Activated effector memory CD4-positive, alpha-beta T cell treated with anti-CD3 and anti-CD28 coated beads, Interleukin-2, amount 50 U/mL, for 16 hours (primary cell): ENCODE results near the gene TSPAN31.

ENCODE experiments used
- DNase-seq: peaks from one replicate; pipeline ENCODE4 v3.0.0-alpha.2; 2020

The TSPAN31 gene

DNA sequence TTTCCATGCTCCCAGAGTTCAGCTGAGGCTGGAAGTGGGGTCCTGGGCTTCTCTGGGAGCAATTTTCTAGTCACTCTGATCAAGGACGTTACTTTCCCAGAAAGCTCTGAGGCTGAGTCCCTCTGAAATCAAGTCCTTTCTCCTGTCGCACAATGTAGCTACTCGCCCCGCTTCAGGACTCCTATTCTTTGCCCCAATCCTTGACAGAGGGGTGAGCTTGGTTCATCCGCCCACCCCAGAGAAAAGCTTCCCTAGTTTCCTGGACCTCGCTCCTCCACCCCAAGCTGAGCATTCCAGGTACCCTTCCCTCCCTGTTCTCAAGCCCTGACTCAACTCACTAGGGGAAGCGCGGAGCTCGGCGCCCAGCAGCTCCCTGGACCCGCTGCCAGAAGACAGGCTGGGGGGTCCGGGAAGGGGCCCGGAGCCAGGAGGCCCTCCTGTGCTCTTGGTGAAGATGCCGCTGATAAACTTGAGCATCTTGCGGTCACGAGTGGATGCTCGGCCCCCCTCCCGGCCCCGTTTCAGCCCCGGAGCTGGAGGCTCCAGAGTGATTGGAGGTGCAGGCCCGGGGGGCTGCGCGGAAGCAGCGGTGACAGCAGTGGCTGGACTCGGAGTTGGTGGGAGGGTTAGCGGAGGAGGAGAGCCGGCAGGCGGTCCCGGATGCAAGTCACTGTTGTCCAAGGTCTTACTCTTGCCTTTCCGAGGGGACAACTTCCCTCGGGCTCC lies 7.9 kb upstream of the TSPAN31 start:
- no peak for DNase-seq

DNA sequence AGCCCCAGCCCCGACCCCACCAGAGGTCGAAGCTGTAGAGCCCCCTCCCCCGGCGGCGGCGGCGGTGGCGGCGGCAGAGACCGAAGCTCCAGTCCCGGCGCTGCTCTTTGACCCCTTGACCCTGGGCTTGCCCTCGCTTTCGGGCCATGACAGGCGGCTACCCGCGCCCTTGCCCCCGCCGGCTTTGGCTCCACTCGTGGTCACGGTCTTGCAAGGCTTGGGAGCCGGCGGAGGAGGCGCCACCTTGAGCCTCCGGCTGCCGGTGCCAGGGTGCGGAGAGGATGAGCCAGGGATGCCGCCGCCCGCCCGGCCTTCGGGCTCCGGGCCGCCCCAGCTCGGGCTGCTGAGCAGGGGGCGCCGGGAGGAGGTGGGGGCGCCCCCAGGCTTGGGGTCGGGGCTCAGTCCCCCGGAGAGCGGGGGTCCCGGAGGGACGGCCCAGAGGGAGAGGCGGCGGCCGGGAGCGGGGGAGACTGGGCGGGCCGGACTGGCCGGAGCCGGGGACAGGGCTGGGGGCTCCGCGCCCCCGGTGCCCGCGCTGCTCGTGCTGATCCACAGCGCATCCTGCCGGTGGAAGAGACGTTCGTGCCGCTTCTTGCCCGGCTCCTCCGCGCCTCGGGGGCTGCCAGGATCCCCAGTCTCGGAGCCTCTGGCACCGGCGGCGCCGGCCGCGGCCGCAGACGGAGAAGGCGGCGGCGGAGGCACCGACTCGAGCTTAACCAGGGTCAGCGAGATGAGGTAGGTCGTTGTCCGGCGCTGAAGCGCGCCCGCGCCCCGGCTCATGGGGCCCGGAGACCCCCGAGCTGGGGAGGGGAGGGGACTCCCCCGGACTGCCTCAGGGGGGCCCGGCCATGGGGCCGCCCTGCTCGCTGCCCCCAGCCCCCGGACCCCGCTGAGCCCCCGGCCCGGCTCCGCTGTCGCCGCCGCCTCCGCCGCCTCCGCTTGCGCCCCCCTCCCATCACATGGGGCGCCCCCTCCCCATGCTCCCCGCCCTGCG lies 7.1 kb upstream of the TSPAN31 start:
- DNase-seq: no peak

DNA sequence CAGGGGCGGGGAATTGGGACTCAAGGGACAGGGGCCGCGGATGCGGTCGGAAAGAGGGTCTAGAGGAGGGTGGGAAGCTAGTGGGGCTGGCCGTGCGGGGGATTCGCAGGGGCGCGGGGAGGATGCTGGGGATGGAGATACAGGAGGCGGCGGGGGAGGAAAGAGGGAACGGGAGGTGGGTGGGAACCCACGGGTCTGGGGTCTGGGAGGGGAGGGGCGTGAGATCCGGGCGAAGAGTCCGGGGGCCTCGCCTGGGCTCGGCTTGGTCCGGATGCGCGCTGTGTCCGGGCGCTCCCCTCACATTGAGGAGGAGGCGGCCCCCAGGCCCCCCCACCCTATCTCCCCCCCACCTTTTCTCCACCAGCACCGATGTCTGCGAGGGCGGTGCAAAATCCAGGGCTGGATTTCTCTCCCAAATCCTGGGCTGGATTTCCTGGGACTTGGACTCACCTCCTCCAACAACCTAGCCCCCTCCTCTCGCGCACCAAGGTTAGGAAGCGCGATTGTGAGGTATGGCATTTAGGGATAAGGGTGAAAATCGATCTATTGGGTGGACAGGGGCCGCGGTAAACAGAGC lies 6.1 kb upstream of the TSPAN31 start, which contains the start of gene AGAP2:
AGAP2 (minus strand) TSS at position 82 of the 577 bp plus-strand sequence. CDS start 496 bp downstream, outside the sequence.
- DNase-seq: no peak

DNA sequence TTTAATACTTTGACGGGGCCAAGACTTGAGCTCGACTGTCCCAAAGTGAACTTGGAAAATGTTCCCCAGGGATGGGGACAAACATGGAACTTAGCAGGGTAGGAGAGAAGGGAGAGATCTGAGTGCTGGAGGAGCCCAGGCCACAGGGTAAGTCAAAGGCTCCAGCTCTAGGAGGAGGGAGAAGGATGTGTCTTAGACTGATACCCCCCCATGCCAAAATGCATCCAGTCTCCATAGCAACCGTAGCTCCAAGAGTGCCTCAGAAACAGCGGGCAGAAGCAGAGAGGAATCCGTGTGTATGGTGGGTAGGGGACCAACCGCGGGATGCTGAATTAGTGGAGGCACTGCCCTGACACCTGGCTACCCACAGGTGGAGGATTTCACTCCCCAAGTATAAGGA lies 5.5 kb upstream of the TSPAN31 start:
- DNase-seq: no peak

DNA sequence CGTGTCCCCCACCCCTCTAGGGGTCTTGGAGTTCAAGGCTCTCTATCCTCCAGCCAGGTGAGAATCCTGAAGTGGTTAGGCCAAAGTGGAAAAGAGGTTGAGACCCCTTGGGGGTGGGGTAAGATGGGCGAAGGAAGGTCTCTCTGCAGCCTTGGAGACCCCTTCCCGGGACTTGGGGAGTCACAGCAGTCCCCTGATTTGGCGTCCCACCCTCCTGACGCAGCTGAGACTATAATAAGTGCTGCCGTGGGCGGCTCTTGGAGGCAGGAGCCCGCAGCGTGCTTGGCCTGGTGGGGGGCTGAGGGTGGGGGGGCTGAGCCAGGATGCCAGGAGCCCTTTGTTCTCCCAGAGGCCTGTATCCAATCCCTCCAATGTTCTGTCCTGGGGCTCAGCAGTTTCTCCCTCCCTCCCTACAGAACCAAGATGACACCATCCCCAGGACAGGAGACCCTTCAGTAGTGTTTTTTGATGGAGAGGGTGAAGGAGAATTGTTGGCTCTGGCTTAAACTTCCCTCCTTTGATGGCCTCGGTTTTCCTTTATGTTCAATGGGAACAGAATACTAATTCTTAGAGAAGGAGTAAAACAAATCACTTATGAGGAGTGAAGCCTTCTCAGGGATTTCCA lies 4.8 kb upstream of the TSPAN31 start:
- no peak for DNase-seq

DNA sequence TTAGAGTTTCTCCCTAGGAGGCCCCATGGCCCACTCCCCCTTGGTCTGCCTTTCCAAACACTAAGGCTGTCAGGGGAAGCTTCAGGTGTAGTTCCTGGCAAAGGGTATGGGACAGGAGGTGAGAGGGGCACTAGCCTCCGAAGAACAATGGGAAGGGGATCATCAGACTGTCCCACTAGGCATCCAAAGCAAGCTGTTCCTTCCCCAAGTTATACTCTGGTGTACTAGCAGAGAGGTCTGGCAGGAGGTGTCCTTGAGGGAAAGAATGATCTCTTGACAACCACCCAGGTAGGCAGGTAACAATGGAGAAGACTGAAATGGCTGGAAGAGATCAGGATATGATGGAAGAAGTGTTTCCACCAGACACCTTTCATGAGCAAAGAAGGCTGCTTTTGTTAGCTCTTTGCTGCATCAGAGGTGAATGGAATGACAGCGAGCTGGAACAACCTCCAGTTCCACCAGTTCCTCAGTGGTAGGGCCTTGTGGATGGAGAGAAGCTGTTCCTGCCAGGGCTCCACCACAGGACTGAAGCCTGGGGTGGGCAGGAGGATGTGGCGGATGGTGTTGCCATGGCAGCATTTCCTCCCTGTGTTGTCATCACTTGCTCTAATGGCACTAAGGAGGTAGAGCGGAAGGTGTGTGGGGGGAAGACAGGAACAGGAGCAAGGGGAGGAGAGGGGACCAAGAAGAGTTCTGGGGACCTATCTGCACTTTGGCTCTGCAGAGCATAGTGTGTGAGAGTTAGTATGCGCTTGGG lies 4.0 kb upstream of the TSPAN31 start:
- peak; percentile 92 for DNase-seq

DNA sequence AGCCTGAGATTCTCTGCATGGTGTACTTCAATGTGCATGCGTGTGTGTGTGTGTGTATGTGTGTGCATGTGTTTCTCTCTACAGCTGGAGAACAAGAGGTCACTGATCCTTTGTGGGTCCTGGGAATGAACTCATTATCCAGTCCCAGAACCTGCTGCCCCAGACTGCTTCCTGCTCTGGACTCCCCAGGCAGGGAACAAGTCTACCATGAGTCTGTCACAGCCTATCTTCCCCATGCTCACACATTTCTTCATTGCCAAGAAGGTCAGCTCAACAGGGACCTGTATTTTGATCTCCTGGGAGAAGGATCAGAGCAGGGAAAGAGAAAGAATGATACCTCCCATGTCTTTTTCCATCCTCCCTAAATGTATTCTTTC lies 3.4 kb upstream of the TSPAN31 start:
- no peak for DNase-seq

DNA sequence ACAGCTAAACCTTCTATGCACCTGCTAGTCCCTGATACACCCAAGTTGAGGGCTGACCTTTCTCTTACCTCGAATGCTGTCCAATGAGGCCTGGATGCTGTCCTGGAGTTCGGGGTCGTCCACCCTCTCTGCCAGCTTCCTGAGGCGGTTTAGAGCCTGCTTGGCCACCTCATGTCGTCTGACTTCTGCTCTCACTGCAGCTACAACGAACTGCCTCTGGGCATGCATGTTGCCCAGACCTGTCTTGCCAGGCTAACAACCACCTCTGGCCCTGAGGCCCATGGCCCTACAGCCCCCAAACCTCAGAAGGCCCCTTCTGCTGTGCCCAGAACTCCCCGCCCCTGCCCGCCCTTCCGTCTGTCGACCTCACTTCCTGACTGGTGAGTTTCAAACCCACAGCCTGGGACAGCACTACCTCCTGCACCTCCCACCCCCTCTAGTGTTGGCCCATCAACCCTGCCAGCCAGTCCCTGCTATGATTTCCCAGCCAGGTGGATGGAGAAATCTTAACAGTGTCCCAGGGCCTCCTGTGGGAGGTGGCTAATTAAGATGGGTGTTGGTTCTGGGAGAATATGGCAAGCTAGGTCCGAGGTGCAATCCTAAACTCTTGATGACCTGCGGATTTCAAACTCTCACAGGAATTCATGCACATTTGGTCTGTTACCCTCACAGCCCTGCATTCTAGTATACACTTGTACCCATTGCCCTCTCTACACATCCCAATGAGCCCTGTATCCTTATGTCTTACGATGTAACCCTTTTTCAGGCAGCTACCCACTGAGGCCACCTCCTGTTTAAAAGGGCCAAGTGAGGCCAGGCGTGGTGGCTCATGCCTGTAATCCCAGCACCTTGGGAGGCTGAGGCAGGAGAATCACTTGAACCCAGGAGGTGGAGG lies 2.7 kb upstream of the TSPAN31 start:
- DNase-seq: peak; percentile 91

DNA sequence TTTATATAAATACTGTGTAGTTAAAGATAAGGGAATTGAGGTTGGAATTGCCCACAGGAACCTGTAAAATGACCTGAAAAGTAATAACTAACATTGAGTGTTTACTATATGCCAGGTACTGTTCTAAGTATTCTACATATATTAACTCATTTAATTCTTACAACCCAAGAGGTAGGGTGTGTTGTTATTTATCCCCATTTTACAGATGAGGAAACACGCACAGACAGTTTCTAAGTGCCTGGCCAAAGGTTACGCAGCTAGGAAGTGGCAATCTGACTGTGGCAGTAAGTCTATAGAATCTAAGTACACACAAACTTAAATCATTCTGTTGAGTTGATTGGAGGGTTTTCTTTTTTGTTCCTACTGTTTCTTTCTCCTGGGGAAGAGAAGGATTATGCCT lies 1.1 kb upstream of the TSPAN31 start:
- DNase-seq: no peak

DNA sequence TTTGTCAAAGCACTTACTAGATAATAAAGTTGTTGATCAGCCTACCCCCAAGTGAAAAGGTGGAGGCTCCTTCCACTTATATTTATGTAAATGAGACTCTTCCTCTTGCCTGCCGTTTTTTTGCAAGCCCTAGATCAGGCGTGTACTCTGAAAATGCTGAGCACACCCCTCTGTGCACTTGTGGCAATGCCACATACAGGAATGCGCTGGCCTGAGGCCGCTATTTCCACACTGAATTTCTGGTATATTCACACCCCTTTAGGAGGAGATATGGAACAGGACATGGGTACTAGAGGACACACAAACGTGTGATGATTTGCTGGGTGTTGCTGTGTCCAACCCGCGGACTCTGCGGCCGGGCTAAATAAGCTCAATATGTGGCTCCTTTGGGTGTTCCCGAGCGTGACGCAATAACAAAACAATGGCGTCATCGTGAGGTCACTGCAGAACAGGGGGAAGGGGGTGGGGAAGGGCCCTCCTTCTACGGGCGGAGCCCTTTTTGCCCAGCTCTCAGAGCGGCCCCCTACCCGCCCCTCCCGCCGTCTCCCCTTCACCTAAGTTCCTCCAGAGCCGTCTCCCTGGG lies 554 bp upstream of the TSPAN31 start:
- peak; percentile 88 for DNase-seq

DNA sequence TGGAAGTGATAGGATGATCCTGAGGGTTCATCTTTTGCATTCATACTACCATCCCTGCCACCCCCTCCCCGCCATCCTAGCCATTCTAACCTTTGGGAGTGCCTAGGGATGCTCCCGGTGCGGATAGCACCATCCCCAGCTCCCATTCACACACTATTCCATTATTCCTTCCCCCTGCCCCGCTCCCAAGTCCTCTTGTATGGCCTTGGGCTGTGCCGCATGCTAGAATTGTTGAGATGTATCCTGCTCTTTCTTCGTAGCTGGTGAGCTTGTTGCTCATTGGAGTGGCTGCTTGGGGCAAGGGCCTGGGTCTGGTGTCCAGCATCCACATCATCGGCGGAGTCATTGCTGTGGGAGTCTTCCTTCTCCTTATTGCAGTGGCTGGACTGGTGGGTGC lies 644 bp downstream of the TSPAN31 start:
- no peak for DNase-seq

DNA sequence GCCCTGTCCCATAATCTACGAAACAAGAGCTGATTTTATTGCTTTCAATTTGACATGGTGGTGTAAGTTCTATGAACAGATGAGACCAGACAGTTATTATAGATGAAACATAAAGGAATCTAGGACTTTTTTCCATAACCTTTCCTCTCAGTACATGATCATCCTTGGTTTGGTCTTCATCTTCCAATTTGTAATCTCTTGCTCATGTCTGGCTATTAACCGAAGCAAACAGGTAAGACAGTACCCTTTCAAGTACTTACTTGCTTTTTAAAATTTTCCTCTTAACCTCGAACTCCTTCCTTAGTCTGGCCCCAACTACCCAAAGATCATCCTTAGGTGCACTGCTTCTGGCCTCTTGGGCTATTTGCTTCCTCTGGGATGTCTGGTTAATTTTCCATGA lies 1.2 kb downstream of the TSPAN31 start:
- no peak for DNase-seq

DNA sequence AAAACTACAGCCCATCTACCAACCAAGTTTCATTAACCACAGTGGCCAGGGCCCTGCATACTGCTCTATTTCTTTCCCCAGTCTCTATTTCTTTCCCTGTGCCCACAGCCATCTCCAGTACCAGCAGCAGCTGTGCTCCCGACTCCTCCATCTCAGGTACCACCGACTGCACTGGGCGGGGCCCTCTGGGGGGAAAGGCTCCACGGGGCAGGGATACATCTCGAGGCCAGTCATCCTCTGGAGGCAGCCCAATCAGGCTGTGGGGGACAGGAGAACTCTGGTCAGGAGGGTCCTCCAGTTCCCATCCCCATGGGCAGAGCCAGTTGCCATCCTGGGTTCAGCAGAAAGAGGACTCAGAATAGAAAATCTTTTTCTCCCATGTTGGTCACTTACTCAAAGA lies 4.2 kb downstream of the TSPAN31 start:
- no peak for DNase-seq

DNA sequence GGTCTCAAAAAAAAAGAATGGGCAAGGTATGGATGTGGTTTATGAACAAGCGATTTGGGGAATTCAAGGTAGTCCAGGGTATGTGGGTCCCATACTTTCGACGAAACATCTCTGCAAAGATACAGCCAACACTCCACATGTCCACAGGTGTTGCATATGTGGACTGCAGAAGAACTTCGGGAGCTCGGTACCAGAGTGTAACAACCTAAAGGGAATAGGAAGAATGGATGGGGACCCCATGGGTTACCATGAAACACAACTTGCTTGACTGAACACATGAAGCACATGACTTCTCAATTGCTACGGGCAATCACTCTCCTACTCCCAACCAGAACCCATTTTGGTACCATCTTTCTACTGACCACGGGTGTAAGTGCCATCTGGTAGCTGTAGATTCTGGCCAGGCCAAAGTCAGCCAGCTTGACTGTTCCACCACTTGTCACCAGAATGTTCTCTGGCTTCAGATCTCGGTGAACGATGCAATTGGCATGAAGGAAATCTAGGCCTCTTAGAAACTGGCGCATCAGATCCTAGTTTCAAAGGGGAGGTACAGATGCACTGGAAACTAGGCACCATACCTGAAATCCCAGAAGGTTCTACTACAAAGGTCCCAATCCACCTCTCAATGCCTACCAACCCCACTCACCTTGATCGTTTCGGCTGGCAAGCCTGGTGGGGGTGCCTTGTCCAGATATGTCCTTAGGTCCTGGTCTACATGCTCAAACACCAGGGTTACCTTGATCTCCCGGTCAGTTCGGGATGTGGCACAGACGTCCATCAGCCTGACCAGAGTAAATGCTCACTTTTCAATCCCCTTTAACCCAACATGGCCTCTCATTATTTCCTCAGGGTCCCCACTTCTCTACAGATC lies 6.0 kb downstream of the TSPAN31 start:
- DNase-seq: no peak

DNA sequence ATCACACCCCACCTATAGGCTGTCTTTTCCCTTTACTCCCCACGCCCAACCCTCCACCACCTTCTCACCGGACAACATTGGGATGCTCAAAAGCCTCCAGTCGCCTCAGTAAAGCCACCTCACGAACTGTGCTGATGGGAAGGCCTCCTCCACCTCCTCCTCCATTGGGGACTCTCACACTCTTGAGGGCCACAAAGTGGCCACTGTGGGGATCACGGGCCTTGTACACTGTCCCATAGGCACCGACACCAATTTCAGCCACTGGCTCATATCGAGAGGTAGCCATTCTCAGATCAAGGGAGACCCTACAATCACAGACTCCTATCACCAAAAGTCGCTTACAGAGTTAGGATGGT lies 6.6 kb downstream of the TSPAN31 start:
- DNase-seq: no peak

DNA sequence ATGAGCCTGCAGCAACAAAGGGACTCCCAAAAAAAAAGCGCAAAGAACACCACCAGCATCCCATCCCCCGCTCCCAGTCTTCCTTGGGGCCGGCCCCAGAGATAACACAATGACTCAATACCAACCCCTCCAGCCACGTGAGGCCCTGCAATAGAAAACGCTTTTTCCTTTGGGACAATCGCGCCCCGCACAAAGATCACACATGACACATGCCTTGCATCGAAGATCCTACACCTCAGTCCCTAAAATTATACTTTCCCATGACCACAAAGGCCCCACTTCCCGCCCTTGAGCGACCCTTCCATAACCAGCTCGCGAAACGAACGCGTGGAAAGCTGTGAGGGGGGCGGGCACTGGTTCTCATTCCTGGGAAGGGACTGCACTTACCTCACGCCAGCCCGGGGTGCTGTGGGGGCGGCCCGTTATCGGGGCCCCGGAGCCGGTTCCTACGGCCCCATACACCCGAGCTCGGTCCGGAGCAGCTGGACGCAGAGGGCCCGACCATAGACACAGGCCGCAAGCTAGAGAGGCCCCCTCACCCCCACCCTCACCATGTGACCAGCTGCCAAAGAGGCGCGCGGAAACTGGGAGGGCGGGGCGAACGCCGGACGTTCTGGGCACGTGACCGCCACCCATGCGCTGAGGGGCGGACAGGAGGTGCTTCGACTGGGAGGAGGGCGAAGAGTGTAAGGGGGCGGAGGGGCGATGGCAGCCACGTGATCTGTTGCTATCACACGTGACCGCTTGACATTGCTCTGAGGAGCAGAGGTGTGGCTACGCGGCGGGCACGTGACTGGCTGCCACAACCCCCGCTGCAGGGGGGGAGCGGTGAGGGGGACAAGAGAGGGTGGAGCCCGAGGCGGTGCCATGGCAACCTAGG lies 7.2 kb downstream of the TSPAN31 start, which contains the start of gene CDK4:
CDK4 (minus strand) TSS at position 523 of the 880 bp plus-strand sequence. CDS start 593 bp downstream, outside the sequence.
- peak; percentile 99 for DNase-seq

DNA sequence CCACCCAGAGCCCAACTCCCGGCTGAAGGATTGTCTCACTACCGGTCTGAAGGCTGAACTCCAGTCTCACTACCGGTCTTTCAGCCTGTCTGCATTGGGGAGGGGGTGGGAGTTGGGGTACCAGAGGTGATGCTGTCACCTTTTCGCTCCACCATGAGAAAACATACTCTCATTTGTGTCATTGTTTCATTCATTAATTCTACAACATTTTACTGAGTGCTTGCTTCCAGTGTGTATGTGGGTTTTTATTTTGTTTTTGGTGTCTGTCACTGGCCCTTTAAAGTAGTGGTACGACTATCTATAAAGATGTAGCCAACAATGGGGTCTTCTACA lies 7.8 kb downstream of the TSPAN31 start:
- DNase-seq: no peak

DNA sequence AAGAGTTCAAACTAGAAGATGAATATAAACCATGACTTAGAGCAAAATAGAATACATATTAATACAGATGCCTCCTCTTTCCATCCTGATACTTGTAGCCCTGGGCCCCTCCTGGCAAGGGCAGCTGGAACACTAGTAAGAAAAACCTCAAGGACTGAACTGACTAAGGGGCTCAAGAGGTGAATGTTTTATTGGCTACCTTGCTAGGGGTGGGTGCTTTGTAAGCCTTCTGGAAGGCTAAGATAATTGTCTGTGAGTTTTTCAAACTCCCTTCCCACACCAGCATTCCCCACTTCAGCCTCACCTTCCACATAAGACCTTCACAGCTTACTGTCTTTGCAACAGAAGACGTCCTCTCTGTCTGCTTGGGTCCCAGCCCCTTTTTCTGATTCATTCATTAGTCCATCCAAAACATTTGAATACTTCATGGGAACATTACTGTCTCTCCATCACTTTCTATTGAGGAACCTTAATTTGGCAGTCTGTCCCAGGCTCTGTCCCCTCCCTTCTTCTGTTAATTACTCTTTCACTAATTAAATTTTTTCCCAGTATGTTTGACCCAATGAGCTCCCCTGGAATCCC lies 9.0 kb downstream of the TSPAN31 start:
- DNase-seq: no peak
